GM12865 (cell line): ENCODE measurements around the gene IRF4.

Experiments used
- DNase-seq: peaks from one replicate; pipeline ENCODE4 v3.0.0; 2010; ENCODE audit warnings: low read depth
- H3K4me3 ChIP-seq: 2 replicates; pipeline ENCODE4 v1.5.1; 2011; ENCODE audit warnings: mild to moderate bottlenecking, low read depth, low read length, control low read depth
- CTCF ChIP-seq: IDR thresholded peaks from 2 replicates; pipeline ENCODE4 v1.5.1; 2011; ENCODE audit warnings: low read length, control low read depth, low read depth, inconsistent platforms; ENCODE audit not compliant: insufficient read depth; ENCODE audit errors: missing control alignments

The IRF4 gene

GRCh38 chr6:391559-392440 is at the start of gene IRF4:
Gene IRF4, plus strand, starts transcription at chr6:391752. Its CDS starts 1,401 bp downstream, at chr6:393153.
- TF ChIP-seq CTCF, result no peak
- peak; percentile 91 for DNase-seq

GRCh38 chr6:341914-342831 is 49.4 kb upstream of the IRF4 start:
- no peak for TF ChIP-seq CTCF
- no peak overlapping the region for H3K4me3 ChIP-seq
- peak; percentile 84 for DNase-seq

More at GRCh38 chr6:391559-392440, at the start of gene IRF4:
- H3K4me3 ChIP-seq, result peak within 1 kb of the TSS; percentile 91

GRCh38 chr6:342832-343179 is 48.7 kb upstream of the IRF4 start:
- H3K4me3 ChIP-seq, result no peak overlapping the region
- TF ChIP-seq CTCF, result no peak
- no peak for DNase-seq

GRCh38 chr6:343226-343935 is 48.2 kb upstream of the IRF4 start:
- TF ChIP-seq CTCF, result no peak

GRCh38 chr6:343960-344815 is 47.4 kb upstream of the IRF4 start:
- DNase-seq, result no peak
- no peak overlapping the region for H3K4me3 ChIP-seq
- TF ChIP-seq CTCF, result no peak

More at GRCh38 chr6:343226-343935, 48.2 kb upstream of the IRF4 start:
- H3K4me3 ChIP-seq, result no peak overlapping the region
- DNase-seq, result no peak
